Measurements from ENCODE around the gene DYNC1LI2. TPM values are rescaled to one million over a fixed set of nuclear protein-coding genes. Genes with fewer than 3 reads are reported as not detected.

DYNC1LI2 gene
- total RNA-seq = 104 and 122 TPM in 2 replicates

DNA sequence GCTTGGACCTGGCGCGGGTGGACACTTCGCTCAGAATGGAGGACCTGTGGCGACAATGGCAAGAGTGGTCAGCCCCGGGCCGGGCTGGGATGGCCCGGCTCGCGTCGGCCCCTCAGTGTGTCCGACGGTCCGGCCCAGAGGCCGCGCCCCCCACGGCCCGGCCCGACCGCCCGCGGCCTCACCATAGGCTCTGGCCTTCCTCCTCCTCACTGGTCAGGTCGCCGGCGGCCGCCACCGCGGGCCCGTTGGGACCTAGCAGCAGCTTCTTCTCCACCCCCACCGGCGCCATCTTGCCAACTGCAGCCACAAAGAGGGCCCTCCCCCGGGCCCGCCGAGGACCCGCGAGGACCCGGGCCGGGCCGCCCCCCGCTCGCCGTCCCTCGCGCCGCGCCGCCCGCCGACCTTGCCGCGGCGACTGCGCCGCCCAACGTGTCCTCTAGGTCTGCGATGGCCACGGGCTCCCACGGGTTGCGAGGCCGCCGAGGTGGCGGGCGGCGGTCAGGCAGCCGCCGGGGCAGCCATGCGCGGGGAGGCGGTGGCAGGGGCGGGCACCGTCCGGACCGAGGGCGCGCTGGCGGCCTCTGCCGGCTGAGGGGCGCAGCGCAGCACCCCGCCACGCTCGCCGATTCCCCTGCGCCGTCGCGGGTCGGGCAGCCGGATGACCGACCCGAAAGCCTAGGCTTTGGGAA lies at the start of gene DYNC1LI2:
Gene DYNC1LI2 (minus strand): TSS at position 307 of the 689 bp plus-strand sequence. CDS start 18 bp downstream, at position 289.

DNA sequence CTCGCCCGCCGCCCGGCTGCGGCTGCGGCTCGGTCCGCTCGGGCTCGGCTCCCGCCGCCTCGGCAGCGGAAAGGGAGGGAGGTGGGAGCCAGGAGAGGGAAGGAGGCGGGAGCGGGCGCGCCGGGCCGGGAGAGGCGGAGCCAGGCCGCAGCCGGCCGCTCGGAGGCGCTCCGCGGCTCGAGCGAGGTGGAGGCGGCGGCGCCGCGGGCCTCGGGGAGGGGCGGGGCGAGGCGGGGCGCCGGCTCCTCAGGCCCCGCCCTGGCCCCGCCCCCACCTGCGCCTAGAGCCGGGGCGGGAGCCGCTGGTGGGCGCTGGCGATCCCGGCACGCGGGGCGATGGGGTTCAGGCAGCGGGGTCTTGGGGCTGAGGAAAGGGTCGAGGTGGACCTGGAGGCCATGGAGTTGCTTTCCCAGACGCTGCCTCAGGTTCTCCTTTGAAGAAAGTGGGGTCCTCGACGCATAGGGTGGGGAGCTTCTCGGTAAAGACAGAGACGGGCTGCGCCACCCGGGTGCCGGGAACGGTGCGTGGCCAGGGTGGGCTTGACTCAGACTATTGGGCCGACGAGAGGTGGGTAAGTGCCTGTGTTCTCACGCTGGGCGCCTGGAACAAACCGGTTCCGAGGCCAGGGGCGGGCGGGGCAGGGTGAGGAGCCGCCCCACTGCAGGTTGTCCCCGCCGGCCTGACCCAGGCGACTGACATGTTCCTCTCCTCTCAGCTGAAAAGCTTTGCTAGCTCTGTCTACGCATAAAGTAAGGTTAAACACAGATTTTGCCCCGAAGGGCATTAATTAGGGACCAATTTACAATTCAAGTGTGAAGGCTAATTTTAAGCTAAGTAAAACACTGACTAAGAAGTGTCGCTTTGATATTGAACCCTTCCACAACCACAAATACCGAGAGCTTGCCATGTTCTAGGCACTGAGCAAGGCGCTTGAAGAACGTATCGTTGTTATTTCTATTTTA lies 54.5 kb downstream of the DYNC1LI2 start, which contains the start of gene CMTM4:
Gene CMTM4 (minus strand): TSS at position 75 of the 962 bp plus-strand sequence. CDS start 218 bp downstream, outside the sequence.

Other genes with a start within 250 kb of the DYNC1LI2 start
- gene TK2, start 201.5 kb downstream of the DYNC1LI2 start, total RNA-seq = 48.8 and 78.9 TPM in 2 replicates
- gene CKLF, start 199.0 kb downstream of the DYNC1LI2 start, total RNA-seq = 33.4 and 41.8 TPM in 2 replicates
- 1.3 and 1.8 TPM in 2 replicates for gene CMTM1, start 185.2 kb downstream of the DYNC1LI2 start, total RNA-seq
- not detected in 2 replicates for gene CMTM2, start 172.1 kb downstream of the DYNC1LI2 start, total RNA-seq
- 7.8 and 9.4 TPM in 2 replicates for gene CMTM3, start 146.9 kb downstream of the DYNC1LI2 start, total RNA-seq
- 12.9 and 15.9 TPM in 2 replicates for gene CMTM4, start 54.9 kb downstream of the DYNC1LI2 start, total RNA-seq
- gene TERB1, start 50.0 kb upstream of the DYNC1LI2 start, total RNA-seq = under 0.01 and 0.09 TPM in 2 replicates
- gene NAE1, start 79.4 kb upstream of the DYNC1LI2 start, total RNA-seq = 55.0 and 69.4 TPM in 2 replicates
- not detected in 2 replicates for gene CA7, start 92.8 kb upstream of the DYNC1LI2 start, total RNA-seq
- gene PDP2, start 128.9 kb upstream of the DYNC1LI2 start, total RNA-seq = 7.5 and 11.5 TPM in 2 replicates
- gene CDH16, start 167.3 kb upstream of the DYNC1LI2 start, total RNA-seq = not detected in 2 replicates
- gene RRAD, start 173.9 kb upstream of the DYNC1LI2 start, total RNA-seq = 7.1 and 13.5 TPM in 2 replicates
- gene CIAO2B, start 182.8 kb upstream of the DYNC1LI2 start, total RNA-seq = 180 and 234 TPM in 2 replicates
- gene CES2, start 183.9 kb upstream of the DYNC1LI2 start, total RNA-seq = 24.1 and 25.9 TPM in 2 replicates
- gene CES3, start 209.7 kb upstream of the DYNC1LI2 start, total RNA-seq = 0.14 and 0.28 TPM in 2 replicates
- gene CES4A, start 237.0 kb upstream of the DYNC1LI2 start, total RNA-seq = 2.3 and 2.8 TPM in 2 replicates

Measured in smooth muscle cell of bladder (primary cell).